Measurements from ENCODE around the gene IGSF9B. TPM values are rescaled to one million over a fixed set of nuclear protein-coding genes. Genes with fewer than 3 reads are reported as not detected.

The IGSF9B gene
- total RNA-seq, 2 experiments from 2014 or later: 24.3 to 27.4 TPM

DNA sequence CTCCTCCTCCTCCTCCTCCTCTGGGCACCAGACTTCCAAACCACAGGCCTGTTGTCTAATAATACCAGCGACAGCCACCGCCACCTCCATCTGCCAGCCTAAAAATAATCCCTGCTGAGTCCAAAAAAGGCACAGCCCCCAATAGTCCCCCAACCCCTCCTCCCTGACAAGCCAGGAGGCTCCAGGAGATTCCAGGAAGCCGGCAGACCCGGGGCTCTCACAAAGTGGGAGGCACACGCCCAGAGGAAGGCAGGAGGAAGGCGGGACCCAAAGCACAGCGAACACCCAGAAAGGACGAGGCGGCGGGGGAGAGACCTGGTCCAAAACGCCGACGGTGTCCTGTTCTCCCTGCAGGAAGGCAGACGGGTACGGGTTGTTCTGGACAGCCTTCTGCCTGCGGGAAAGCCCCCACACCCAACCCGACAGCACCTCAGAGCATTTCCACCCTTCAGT, 5.9 kb downstream of the IGSF9B start:
- H3K4me1 Mint-ChIP-seq (ENCODE audit: low read depth): peaks cover 74% of the 10 kb centered on the region
- peaks cover 72% of the 10 kb centered on the region for H3K4me1 ChIP-seq (ENCODE audit: insufficient read depth, low read length)
- DNase-seq (no peak), ATAC-seq (ENCODE audit: poor library complexity) (no peak)
- H3K9me3 ChIP-seq (ENCODE audit: control insufficient read depth in 1 of 2, insufficient read depth in 1 of 2, low read length in 2 of 2): peaks cover 0 to 3% of the 10 kb centered on the region in 2 experiments
- POLR2A ChIA-PET: no interaction called here
- H3K36me3 ChIP-seq (ENCODE audit: insufficient read depth, low read length): no peaks in the 10 kb centered on the region
- H3K27ac ChIP-seq (ENCODE audit: low read depth in 1 of 2, low read length in 2 of 2): no peak overlapping the region
- peaks cover 20% of the 10 kb centered on the region for H3K27me3 Mint-ChIP-seq
- TF ChIP-seq CTCF (IDR thresholded peaks at IDR 0.05): no peak
- peaks cover 14 to 16% of the 10 kb centered on the region in 2 experiments for H3K27me3 ChIP-seq (ENCODE audit: control insufficient read depth in 1 of 2, insufficient read depth in 2 of 2, low read length in 2 of 2)
- H3K36me3 Mint-ChIP-seq (ENCODE audit: low read depth): peaks cover 9% of the 10 kb centered on the region
- H3K4me3 ChIP-seq (ENCODE audit: low read length): no peak overlapping the region
- H3K27ac Mint-ChIP-seq: no peak overlapping the region
- CTCF ChIA-PET: no interaction called here
- no peaks in the 10 kb centered on the region for H3K9me3 Mint-ChIP-seq
- H3K4me3 Mint-ChIP-seq: no peak overlapping the region
- intact Hi-C loops (cut with DNase I, micrococcal nuclease): loop anchor here in 1 of 2 experiments (10.0 kb wide), 1 partner anchor 274 kb away; the partner anchor contains the start of genes NCAPD3 and VPS26B

DNA sequence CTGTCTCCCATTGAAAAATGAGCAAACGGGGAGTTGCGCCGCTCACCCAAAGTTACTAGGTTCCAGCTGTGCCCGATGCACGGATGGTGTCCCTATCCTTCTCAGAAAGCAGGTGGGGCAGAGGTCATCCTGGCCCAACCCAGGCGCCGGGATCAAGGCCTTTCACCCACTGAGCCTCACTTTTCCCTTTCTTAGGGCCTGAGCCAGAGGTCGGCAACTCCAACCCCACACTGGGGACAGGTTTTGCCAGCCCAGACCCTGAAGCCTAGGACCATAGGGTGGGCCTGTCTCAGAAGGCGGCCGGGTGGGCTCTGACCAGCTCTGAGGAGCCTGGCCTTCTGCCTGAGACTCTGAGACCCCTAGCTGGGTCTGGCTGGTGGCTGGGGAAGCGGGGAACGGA, 6.3 kb downstream of the IGSF9B start:
- no peak overlapping the region for H3K4me3 Mint-ChIP-seq
- ChIA-PET POLR2A (no interaction called here), CTCF (no interaction called here)
- Histone ChIP-seq H3K4me1 (ENCODE audit: insufficient read depth, low read length) (peaks cover 74% of the 10 kb centered on the region), H3K9me3 (ENCODE audit: control insufficient read depth in 1 of 2, insufficient read depth in 1 of 2, low read length in 2 of 2) (peaks cover 0 to 1% of the 10 kb centered on the region in 2 experiments), H3K27me3 (ENCODE audit: control insufficient read depth in 1 of 2, insufficient read depth in 2 of 2, low read length in 2 of 2) (peaks cover 13 to 15% of the 10 kb centered on the region in 2 experiments), H3K4me3 (ENCODE audit: low read length) (no peak overlapping the region), H3K36me3 (ENCODE audit: insufficient read depth, low read length) (no peaks in the 10 kb centered on the region), H3K27ac (ENCODE audit: low read depth in 1 of 2, low read length in 2 of 2) (no peak overlapping the region)
- H3K9me3 Mint-ChIP-seq: no peaks in the 10 kb centered on the region
- ATAC-seq (ENCODE audit: poor library complexity) (no peak), DNase-seq (no peak)
- H3K36me3 Mint-ChIP-seq (ENCODE audit: low read depth): peaks cover 10% of the 10 kb centered on the region
- no peak overlapping the region for H3K27ac Mint-ChIP-seq
- TF ChIP-seq CTCF (IDR thresholded peaks at IDR 0.05): no peak
- intact Hi-C loops (cut with DNase I, micrococcal nuclease): loop anchor here in 1 of 2 experiments (10.0 kb wide), 1 partner anchor 274 kb away; the partner anchor contains the start of genes NCAPD3 and VPS26B
- peaks cover 76% of the 10 kb centered on the region for H3K4me1 Mint-ChIP-seq (ENCODE audit: low read depth)
- peaks cover 18% of the 10 kb centered on the region for H3K27me3 Mint-ChIP-seq

GRCh38 chr11:133949129-133949528, 7.6 kb downstream of the IGSF9B start:
- intact Hi-C loops (cut with DNase I, micrococcal nuclease): loop anchor here (2.0 to 5.0 kb wide), 3 partner anchors 38 to 383 kb away; partner anchors contain the start of gene GLB1L2 (in 1 of the 2)
- H3K27ac ChIP-seq (ENCODE audit: low read depth in 1 of 2, low read length in 2 of 2): no peak overlapping the region
- peaks cover 2% of the 10 kb centered on the region in 2 experiments for H3K27me3 ChIP-seq (ENCODE audit: control insufficient read depth in 1 of 2, insufficient read depth in 2 of 2, low read length in 2 of 2)
- H3K4me1 ChIP-seq (ENCODE audit: insufficient read depth, low read length): peaks cover 74% of the 10 kb centered on the region
- H3K9me3 ChIP-seq (ENCODE audit: control insufficient read depth in 1 of 2, insufficient read depth in 1 of 2, low read length in 2 of 2): no peaks in the 10 kb centered on the region
- H3K27me3 Mint-ChIP-seq: peaks cover 6% of the 10 kb centered on the region
- H3K36me3 ChIP-seq (ENCODE audit: insufficient read depth, low read length): no peaks in the 10 kb centered on the region
- no peaks in the 10 kb centered on the region for H3K9me3 Mint-ChIP-seq
- H3K27ac Mint-ChIP-seq: peak overlapping the region; percentile 89
- DNase-seq (no peak), ATAC-seq (ENCODE audit: poor library complexity) (no peak)
- H3K4me3 Mint-ChIP-seq: peak overlapping the region; percentile 68
- peaks cover 76% of the 10 kb centered on the region for H3K4me1 Mint-ChIP-seq (ENCODE audit: low read depth)
- ChIA-PET POLR2A (interaction anchor here (2.6 kb wide), 1 partner anchor 88 kb away, joined by 22 read pairs; no protein-coding TSS in a partner anchor), CTCF (interaction anchor here (1.6 kb wide), 1 partner anchor 327 kb away, joined by 3 read pairs; the partner anchor contains the start of gene GLB1L3)
- no peak overlapping the region for H3K4me3 ChIP-seq (ENCODE audit: low read length)
- H3K36me3 Mint-ChIP-seq (ENCODE audit: low read depth): peaks cover 18% of the 10 kb centered on the region
- no peak for TF ChIP-seq CTCF (IDR thresholded peaks at IDR 0.05)
